Keratinocyte (primary cell): ENCODE results near the gene LACTBL1.

Experiments
- EZH2 ChIP-seq: IDR thresholded peaks from one replicate; pipeline ENCODE4 v1.6.1; 2012; ENCODE audit warnings: inconsistent platforms, mild to moderate bottlenecking, low read length, moderate library complexity
- TF ChIP-seq, protein P1 (sequence below), 3 experiments: IDR thresholded peaks in 1 of 3; conservative IDR thresholded peaks in 1 of 3; optimal IDR thresholded peaks in 1 of 3; 2 replicates in 2 of 3; 3 replicates in 1 of 3; pipeline versions ENCODE3 to v1.5.1; 2011; ENCODE audit warnings: low read length in 3 of 3, mild to moderate bottlenecking in 3 of 3, moderate library complexity in 2 of 3, control low read depth in 1 of 3, inconsistent platforms in 1 of 3; ENCODE audit not compliant: insufficient read depth in 2 of 3; ENCODE audit errors: extremely low read depth in 1 of 3

DNA sequence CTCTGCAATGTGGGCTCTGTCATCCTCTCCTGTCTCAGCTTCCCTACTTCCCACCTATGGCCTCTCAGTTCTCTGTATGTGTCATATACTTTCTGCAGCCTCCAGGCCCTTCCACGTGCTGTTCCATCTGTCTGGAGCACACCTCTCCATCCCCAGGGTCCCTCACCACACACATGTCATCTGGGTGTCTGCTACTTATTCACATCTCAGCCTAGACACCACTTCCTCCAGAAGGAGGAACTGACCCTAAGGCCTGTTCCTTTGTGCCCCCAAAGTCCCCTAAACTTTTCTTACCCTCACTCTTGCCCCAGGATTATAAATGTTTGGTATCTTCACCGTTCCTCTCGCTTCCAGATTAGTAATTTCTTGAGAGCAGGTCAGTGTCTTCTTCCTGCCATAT lies 10.1 kb downstream of the LACTBL1 start:
- TF ChIP-seq, protein P1, sequence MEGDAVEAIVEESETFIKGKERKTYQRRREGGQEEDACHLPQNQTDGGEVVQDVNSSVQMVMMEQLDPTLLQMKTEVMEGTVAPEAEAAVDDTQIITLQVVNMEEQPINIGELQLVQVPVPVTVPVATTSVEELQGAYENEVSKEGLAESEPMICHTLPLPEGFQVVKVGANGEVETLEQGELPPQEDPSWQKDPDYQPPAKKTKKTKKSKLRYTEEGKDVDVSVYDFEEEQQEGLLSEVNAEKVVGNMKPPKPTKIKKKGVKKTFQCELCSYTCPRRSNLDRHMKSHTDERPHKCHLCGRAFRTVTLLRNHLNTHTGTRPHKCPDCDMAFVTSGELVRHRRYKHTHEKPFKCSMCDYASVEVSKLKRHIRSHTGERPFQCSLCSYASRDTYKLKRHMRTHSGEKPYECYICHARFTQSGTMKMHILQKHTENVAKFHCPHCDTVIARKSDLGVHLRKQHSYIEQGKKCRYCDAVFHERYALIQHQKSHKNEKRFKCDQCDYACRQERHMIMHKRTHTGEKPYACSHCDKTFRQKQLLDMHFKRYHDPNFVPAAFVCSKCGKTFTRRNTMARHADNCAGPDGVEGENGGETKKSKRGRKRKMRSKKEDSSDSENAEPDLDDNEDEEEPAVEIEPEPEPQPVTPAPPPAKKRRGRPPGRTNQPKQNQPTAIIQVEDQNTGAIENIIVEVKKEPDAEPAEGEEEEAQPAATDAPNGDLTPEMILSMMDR (optimal IDR thresholded peaks at IDR 0.05 in 1 of 3, IDR thresholded peaks at IDR 0.05 in 1 of 3, conservative IDR thresholded peaks at IDR 0.05 in 1 of 3; ENCODE audit: extremely low read depth in 1 of 3, insufficient read depth in 2 of 3, low read length in 3 of 3), result no peak
- TF ChIP-seq EZH2, result no peak
